A549 (cell line): ENCODE data around the gene FUT6. TPM values are rescaled to one million over a fixed set of nuclear protein-coding genes. Genes with fewer than 3 reads are reported as not detected.
A peak's percentile ranks its signal among the peaks of the same experiment; 100 is the strongest.

Source experiments
- ATAC-seq, 2 experiments: fragments of 200-7000 bp in 1 of 2; fragments of >200 bp in 1 of 2; cut with Nextera tagmentation in 1 of 2; cut with Tn5 transposase in 1 of 2; 3 replicates each; pipeline versions ENCODE4 v1.8.0 to v1.9.1; 2018 to 2020; ENCODE audit warnings: mild to moderate bottlenecking in 1 of 2, moderate library complexity in 1 of 2
- CTCF ChIA-PET: fragments of 300-600 bp; sonication (Branson Sonifier 250); formaldehyde crosslinking; extraction: SDS; loops from one replicate; lab custom pipeline; 2021; ENCODE audit warnings: antibody characterized with exemption, inconsistent platforms; lab: Yijun Ruan, JAX
- POLR2A ChIA-PET: fragments of 350-600 bp; formaldehyde crosslinking; extraction: SDS; loops from one replicate; lab custom pipeline; 2021; ENCODE audit warnings: antibody characterized with exemption, inconsistent platforms; lab: Yijun Ruan, JAX
- DNase-seq, 2 experiments: peaks; one replicate each; pipeline versions ENCODE4 v3.0.0 to v3.0.0-alpha.2; 2011 to 2016; ENCODE audit warnings: low read depth in 1 of 2, low spot score in 1 of 2
- FAIRE-seq: peaks from 2 replicates; lab custom pipeline; 2011; peaks lifted over from hg19 to GRCh38; lab: Jason Lieb, UNC
- H3K27ac ChIP-seq, 2 experiments: fragments of >200 bp; sonication (Bioruptor Twin); formaldehyde crosslinking; 3 replicates each; pipeline ENCODE4 v1.5.1; 2016 to 2017
- H3K4me1 ChIP-seq: fragments of >200 bp; sonication (Bioruptor Twin); formaldehyde crosslinking; 3 replicates; pipeline ENCODE4 v1.6.1; 2016
- H3K4me2 ChIP-seq: fragments of >200 bp; sonication (Bioruptor Twin); formaldehyde crosslinking; 3 replicates; pipeline ENCODE4 v1.6.1; 2016
- H3K4me3 ChIP-seq: fragments of >200 bp; sonication (Bioruptor Twin); formaldehyde crosslinking; 3 replicates; pipeline ENCODE4 v1.5.1; 2016
- H3K9me3 ChIP-seq: fragments of >200 bp; sonication (Bioruptor Twin); formaldehyde crosslinking; 3 replicates; pipeline ENCODE4 v1.6.1; 2016
- CHD4 ChIP-seq: fragments of 200-600 bp; sonication (generic); IDR thresholded peaks from 2 replicates; pipeline ENCODE4 v1.6.1; 2016; ENCODE audit warnings: antibody characterized with exemption, mild to moderate bottlenecking, borderline replicate concordance
- E2F6 ChIP-seq: IDR thresholded peaks from 2 replicates; pipeline ENCODE4 v1.6.1; 2012; ENCODE audit warnings: low read depth, borderline replicate concordance
- EHF ChIP-seq: fragments of 250-450 bp; sonication (Bioruptor Pico); IDR thresholded peaks from 2 replicates; pipeline ENCODE4 v1.5.0; 2020; ENCODE audit warnings: mild to moderate bottlenecking
- EP300 ChIP-seq, 2 experiments: fragments of >200 bp; sonication (Bioruptor Twin); formaldehyde crosslinking; IDR thresholded peaks; 2 replicates in 1 of 2; 3 replicates in 1 of 2; pipeline ENCODE4 v1.6.1; 2016 to 2017
- FOSB ChIP-seq: fragments of 250-450 bp; sonication (Bioruptor Pico); IDR thresholded peaks from 2 replicates; pipeline ENCODE4 v1.5.0; 2020; ENCODE audit warnings: mild to moderate bottlenecking, moderate library complexity
- GATA3 ChIP-seq: IDR thresholded peaks from 2 replicates; pipeline ENCODE4 v1.6.1; 2012; ENCODE audit warnings: borderline replicate concordance
- HEYL ChIP-seq: fragments of 250-450 bp; sonication (Bioruptor Pico); IDR thresholded peaks from 2 replicates; pipeline ENCODE4 v1.8.0; 2021; ENCODE audit warnings: mild to moderate bottlenecking, moderate library complexity
- HOXB5 ChIP-seq: fragments of 250-450 bp; sonication (Bioruptor Pico); IDR thresholded peaks from 2 replicates; pipeline ENCODE4 v1.5.0; 2020; ENCODE audit warnings: mild to moderate bottlenecking, moderate library complexity
- JUN ChIP-seq, 2 experiments: fragments of >200 bp; sonication (Bioruptor Twin); formaldehyde crosslinking; IDR thresholded peaks; 2 replicates in 1 of 2; 3 replicates in 1 of 2; pipeline ENCODE4 v1.6.1; 2016 to 2017
- JUNB ChIP-seq: fragments of >200 bp; sonication (Bioruptor Twin); formaldehyde crosslinking; IDR thresholded peaks from 2 replicates; pipeline ENCODE4 v1.6.1; 2016
- KDM1A ChIP-seq: fragments of 200-600 bp; sonication (generic); IDR thresholded peaks from 2 replicates; pipeline ENCODE4 v1.6.1; 2016; ENCODE audit warnings: low read depth, mild to moderate bottlenecking
- MAX ChIP-seq: IDR thresholded peaks from 2 replicates; pipeline ENCODE4 v1.6.1; 2012
- NPAS2 ChIP-seq: fragments of 250-450 bp; sonication (Bioruptor Pico); IDR thresholded peaks from 2 replicates; pipeline ENCODE4 v1.8.0; 2022; ENCODE audit warnings: mild to moderate bottlenecking, moderate library complexity, borderline replicate concordance
- POLR2A ChIP-seq: IDR thresholded peaks from 2 replicates; pipeline ENCODE4 v1.6.1; 2012; ENCODE audit warnings: mild to moderate bottlenecking, low read length
- POLR2AphosphoS2 ChIP-seq: conservative IDR thresholded peaks from 2 replicates; pipeline ENCODE4 v1.6.1; 2012; ENCODE audit warnings: low read length, improper control_type of control experiment, inconsistent platforms
- WGBS: methylation state at CpG from one replicate; pipeline ENCODE4 v1.1.6; 2017; ENCODE audit errors: missing lambda C conversion rate; 5-methylcytosine and 5-hydroxymethylcytosine counted together
- polyA plus RNA-seq, 4 experiments: library from polyadenylated mRNA; depleted of rRNA in 3 of 4; stranded (reverse); fragments of >200 nt; fragmentation: RNase III in 1 of 4; extraction: RNeasy Plus Mini Kit Qiagen cat#74134 plus additional on column Dnase treatment in 1 of 4; gene quantifications; 2 replicates in 3 of 4; 3 replicates in 1 of 4; pipeline ENCODE4 v1.2.3, GENCODE V29; 2011 to 2017
- TF ChIP-seq, protein P1 (sequence below): fragments of 200-600 bp; sonication (generic); IDR thresholded peaks from 2 replicates; pipeline ENCODE4 v1.6.1; 2016; ENCODE audit warnings: antibody characterized with exemption, mild to moderate bottlenecking, moderate library complexity
- TF ChIP-seq, protein P2 (sequence below): fragments of 250-450 bp; sonication (Bioruptor Pico); IDR thresholded peaks from 2 replicates; pipeline ENCODE4 v1.5.0; 2021; ENCODE audit warnings: mild to moderate bottlenecking, moderate library complexity, borderline replicate concordance
- TF ChIP-seq, protein P3 (sequence below): fragments of >200 bp; sonication (Bioruptor Twin); formaldehyde crosslinking; IDR thresholded peaks from 3 replicates; pipeline ENCODE4 v1.6.1; 2016

The FUT6 gene
- polyA plus RNA-seq, 2 of the 4 experiments (the other 2 are of a cell fraction): not detected

- 75% methylated on average over 6 of the region's 6 CpGs for WGBS
- CTCF ChIA-PET: interaction anchor here (0.9 to 1.4 kb wide), 2 partner anchors 9 to 26 kb away, joined by 5 to 6 read pairs; no protein-coding TSS in a partner anchor
- DNase-seq: no peak
- H3K4me2 ChIP-seq: no peak overlapping the region
- H3K9me3 ChIP-seq: no peaks in the 10 kb centered on the region
- ATAC-seq: no peak
- FAIRE-seq: no peak
- no peak overlapping the region for H3K27ac ChIP-seq
- POLR2A ChIA-PET: interaction anchor here (0.7 kb wide), 1 partner anchor 28 kb away, joined by 5 read pairs; no protein-coding TSS in a partner anchor
- no peak overlapping the region for H3K4me3 ChIP-seq
- H3K4me1 ChIP-seq: peaks cover 12% of the 10 kb centered on the region
- TF ChIP-seq POLR2A (no peak), KDM1A (peak; percentile 28; the same call in 1 of the 2 replicates)
These were observed 6.8 kb downstream of the FUT6 start for GRCh38 chr19:5832527-5833216.

DNA sequence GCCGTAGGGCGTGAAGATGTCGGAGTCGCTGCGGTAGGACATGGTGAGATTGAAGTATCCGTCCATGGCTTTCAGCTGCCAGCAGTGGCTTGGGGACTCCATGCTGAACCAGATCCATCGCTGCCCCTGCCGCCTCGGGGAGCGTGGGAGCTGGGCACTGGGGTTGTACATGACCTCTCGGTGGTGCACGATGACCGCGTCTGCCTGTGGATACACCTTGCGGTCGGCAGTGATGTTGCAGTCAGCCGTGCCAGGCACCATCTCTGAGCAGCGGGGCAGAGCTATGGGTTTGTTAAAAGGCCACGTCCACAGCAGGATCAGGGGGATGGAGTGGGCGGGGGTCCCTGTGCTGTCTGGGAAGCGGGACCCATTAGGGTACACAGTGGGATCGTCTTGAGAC, 7.4 kb downstream of the FUT6 start:
- no peak overlapping the region for H3K27ac ChIP-seq
- WGBS: no CpG with 5 or more reads among the region's 22 CpGs

GRCh38 chr19:5831159-5831558, 8.3 kb downstream of the FUT6 start:
- POLR2A ChIA-PET: no interaction called here
- no peak for ATAC-seq
- WGBS: 84% methylated on average over 6 of the region's 9 CpGs
- DNase-seq: no peak
- TF ChIP-seq, protein P1, sequence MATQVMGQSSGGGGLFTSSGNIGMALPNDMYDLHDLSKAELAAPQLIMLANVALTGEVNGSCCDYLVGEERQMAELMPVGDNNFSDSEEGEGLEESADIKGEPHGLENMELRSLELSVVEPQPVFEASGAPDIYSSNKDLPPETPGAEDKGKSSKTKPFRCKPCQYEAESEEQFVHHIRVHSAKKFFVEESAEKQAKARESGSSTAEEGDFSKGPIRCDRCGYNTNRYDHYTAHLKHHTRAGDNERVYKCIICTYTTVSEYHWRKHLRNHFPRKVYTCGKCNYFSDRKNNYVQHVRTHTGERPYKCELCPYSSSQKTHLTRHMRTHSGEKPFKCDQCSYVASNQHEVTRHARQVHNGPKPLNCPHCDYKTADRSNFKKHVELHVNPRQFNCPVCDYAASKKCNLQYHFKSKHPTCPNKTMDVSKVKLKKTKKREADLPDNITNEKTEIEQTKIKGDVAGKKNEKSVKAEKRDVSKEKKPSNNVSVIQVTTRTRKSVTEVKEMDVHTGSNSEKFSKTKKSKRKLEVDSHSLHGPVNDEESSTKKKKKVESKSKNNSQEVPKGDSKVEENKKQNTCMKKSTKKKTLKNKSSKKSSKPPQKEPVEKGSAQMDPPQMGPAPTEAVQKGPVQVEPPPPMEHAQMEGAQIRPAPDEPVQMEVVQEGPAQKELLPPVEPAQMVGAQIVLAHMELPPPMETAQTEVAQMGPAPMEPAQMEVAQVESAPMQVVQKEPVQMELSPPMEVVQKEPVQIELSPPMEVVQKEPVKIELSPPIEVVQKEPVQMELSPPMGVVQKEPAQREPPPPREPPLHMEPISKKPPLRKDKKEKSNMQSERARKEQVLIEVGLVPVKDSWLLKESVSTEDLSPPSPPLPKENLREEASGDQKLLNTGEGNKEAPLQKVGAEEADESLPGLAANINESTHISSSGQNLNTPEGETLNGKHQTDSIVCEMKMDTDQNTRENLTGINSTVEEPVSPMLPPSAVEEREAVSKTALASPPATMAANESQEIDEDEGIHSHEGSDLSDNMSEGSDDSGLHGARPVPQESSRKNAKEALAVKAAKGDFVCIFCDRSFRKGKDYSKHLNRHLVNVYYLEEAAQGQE: no peak
- no peak for TF ChIP-seq CHD4
- TF ChIP-seq, protein P2, sequence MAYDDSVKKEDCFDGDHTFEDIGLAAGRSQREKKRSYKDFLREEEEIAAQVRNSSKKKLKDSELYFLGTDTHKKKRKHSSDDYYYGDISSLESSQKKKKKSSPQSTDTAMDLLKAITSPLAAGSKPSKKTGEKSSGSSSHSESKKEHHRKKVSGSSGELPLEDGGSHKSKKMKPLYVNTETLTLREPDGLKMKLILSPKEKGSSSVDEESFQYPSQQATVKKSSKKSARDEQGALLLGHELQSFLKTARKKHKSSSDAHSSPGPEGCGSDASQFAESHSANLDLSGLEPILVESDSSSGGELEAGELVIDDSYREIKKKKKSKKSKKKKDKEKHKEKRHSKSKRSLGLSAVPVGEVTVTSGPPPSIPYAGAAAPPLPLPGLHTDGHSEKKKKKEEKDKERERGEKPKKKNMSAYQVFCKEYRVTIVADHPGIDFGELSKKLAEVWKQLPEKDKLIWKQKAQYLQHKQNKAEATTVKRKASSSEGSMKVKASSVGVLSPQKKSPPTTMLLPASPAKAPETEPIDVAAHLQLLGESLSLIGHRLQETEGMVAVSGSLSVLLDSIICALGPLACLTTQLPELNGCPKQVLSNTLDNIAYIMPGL: no peak
- no peak for TF ChIP-seq HEYL (CRISPR knock-in tag)
- TF ChIP-seq, protein P3, sequence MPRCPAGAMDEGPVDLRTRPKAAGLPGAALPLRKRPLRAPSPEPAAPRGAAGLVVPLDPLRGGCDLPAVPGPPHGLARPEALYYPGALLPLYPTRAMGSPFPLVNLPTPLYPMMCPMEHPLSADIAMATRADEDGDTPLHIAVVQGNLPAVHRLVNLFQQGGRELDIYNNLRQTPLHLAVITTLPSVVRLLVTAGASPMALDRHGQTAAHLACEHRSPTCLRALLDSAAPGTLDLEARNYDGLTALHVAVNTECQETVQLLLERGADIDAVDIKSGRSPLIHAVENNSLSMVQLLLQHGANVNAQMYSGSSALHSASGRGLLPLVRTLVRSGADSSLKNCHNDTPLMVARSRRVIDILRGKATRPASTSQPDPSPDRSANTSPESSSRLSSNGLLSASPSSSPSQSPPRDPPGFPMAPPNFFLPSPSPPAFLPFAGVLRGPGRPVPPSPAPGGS: no peak
- TF ChIP-seq POLR2A: no peak
- TF ChIP-seq EP300 (IDR thresholded peaks at IDR 0.05): no peak
- no peak for TF ChIP-seq NPAS2
- TF ChIP-seq GATA3: no peak
- TF ChIP-seq JUN (IDR thresholded peaks at IDR 0.05): no peak
- no peak for TF ChIP-seq E2F6
- no peak for TF ChIP-seq EHF (CRISPR knock-in tag)
- TF ChIP-seq MAX: no peak
- Histone ChIP-seq H3K4me3 (no peak overlapping the region), H3K4me1 (peaks cover 19% of the 10 kb centered on the region), H3K4me2 (no peak overlapping the region), H3K27ac (no peak overlapping the region), H3K9me3 (no peaks in the 10 kb centered on the region)
- no peak for FAIRE-seq
- CTCF ChIA-PET: no interaction called here

More for the DNA sequence above, 7.4 kb downstream of the FUT6 start:
- FAIRE-seq (no peak), DNase-seq (no peak), ATAC-seq (no peak)
- CTCF ChIA-PET: interaction anchor here (0.9 kb wide), 1 partner anchor 25 kb away, joined by 6 read pairs; no protein-coding TSS in a partner anchor
- Histone ChIP-seq H3K4me2 (no peak overlapping the region), H3K9me3 (no peaks in the 10 kb centered on the region), H3K4me1 (peaks cover 12% of the 10 kb centered on the region), H3K4me3 (no peak overlapping the region)
- TF ChIP-seq JUNB (no peak), HOXB5 (no peak), FOSB (CRISPR knock-in tag) (no peak), POLR2AphosphoS2 (no peak), EHF (CRISPR knock-in tag) (no peak)
- POLR2A ChIA-PET: no interaction called here
